ENCODE measurements around the gene TKTL1.

Gene TKTL1

GRCh38 chrX:154353172-154353843 lies 57.7 kb downstream of the TKTL1 start:
- DNase-seq (ENCODE audit: low read depth in 1 of 2, low spot score in 1 of 2): no peak
- TF ChIP-seq JUND (IDR thresholded peaks at IDR 0.05; ENCODE audit: low read depth): no peak
- in situ Hi-C loops (cut with HindIII; ENCODE audit: low pct_unique_long_range_greater_than_20kb, low sequenced_read_pairs): no loop called here

GRCh38 chrX:154354013-154354412 lies 58.4 kb downstream of the TKTL1 start:
- no peak for TF ChIP-seq JUND (IDR thresholded peaks at IDR 0.05; ENCODE audit: low read depth)
- no peak for DNase-seq (ENCODE audit: low read depth in 1 of 2, low spot score in 1 of 2)
- in situ Hi-C loops (cut with HindIII; ENCODE audit: low pct_unique_long_range_greater_than_20kb, low sequenced_read_pairs): no loop called here

- in situ Hi-C loops (cut with HindIII; ENCODE audit: low pct_unique_long_range_greater_than_20kb, low sequenced_read_pairs): no loop called here
- DNase-seq (ENCODE audit: low read depth in 1 of 2, low spot score in 1 of 2): no peak
- TF ChIP-seq JUND (IDR thresholded peaks at IDR 0.05; ENCODE audit: low read depth): no peak
These were observed 58.9 kb downstream of the TKTL1 start for GRCh38 chrX:154354516-154354915.

GRCh38 chrX:154355094-154355775 lies 59.6 kb downstream of the TKTL1 start:
- in situ Hi-C loops (cut with HindIII; ENCODE audit: low pct_unique_long_range_greater_than_20kb, low sequenced_read_pairs): no loop called here
- no peak for TF ChIP-seq JUND (IDR thresholded peaks at IDR 0.05; ENCODE audit: low read depth)
- no peak for DNase-seq (ENCODE audit: low read depth in 1 of 2, low spot score in 1 of 2)

GRCh38 chrX:154355776-154356140 lies 60.2 kb downstream of the TKTL1 start:
- TF ChIP-seq JUND (IDR thresholded peaks at IDR 0.05; ENCODE audit: low read depth): no peak
- DNase-seq (ENCODE audit: low read depth in 1 of 2, low spot score in 1 of 2): no peak
- in situ Hi-C loops (cut with HindIII; ENCODE audit: low pct_unique_long_range_greater_than_20kb, low sequenced_read_pairs): no loop called here

GRCh38 chrX:154356596-154356995 lies 61.0 kb downstream of the TKTL1 start:
- TF ChIP-seq JUND (IDR thresholded peaks at IDR 0.05; ENCODE audit: low read depth): no peak
- no peak for DNase-seq (ENCODE audit: low read depth in 1 of 2, low spot score in 1 of 2)
- in situ Hi-C loops (cut with HindIII; ENCODE audit: low pct_unique_long_range_greater_than_20kb, low sequenced_read_pairs): no loop called here

GRCh38 chrX:154357205-154357604 lies 61.6 kb downstream of the TKTL1 start:
- TF ChIP-seq JUND (IDR thresholded peaks at IDR 0.05; ENCODE audit: low read depth): no peak
- in situ Hi-C loops (cut with HindIII; ENCODE audit: low pct_unique_long_range_greater_than_20kb, low sequenced_read_pairs): no loop called here
- DNase-seq (ENCODE audit: low read depth in 1 of 2, low spot score in 1 of 2): no peak

- TF ChIP-seq JUND (IDR thresholded peaks at IDR 0.05; ENCODE audit: low read depth): no peak
- no peak for DNase-seq (ENCODE audit: low read depth in 1 of 2, low spot score in 1 of 2)
- in situ Hi-C loops (cut with HindIII; ENCODE audit: low pct_unique_long_range_greater_than_20kb, low sequenced_read_pairs): no loop called here
These were observed 62.4 kb downstream of the TKTL1 start for GRCh38 chrX:154358011-154358410.

GRCh38 chrX:154358829-154359228 lies 63.2 kb downstream of the TKTL1 start:
- no peak for TF ChIP-seq JUND (IDR thresholded peaks at IDR 0.05; ENCODE audit: low read depth)
- in situ Hi-C loops (cut with HindIII; ENCODE audit: low pct_unique_long_range_greater_than_20kb, low sequenced_read_pairs): no loop called here
- DNase-seq (ENCODE audit: low read depth in 1 of 2, low spot score in 1 of 2): no peak

- no peak for TF ChIP-seq JUND (IDR thresholded peaks at IDR 0.05; ENCODE audit: low read depth)
- in situ Hi-C loops (cut with HindIII; ENCODE audit: low pct_unique_long_range_greater_than_20kb, low sequenced_read_pairs): no loop called here
- no peak for DNase-seq (ENCODE audit: low read depth in 1 of 2, low spot score in 1 of 2)
These were observed 64.0 kb downstream of the TKTL1 start for GRCh38 chrX:154359362-154360154.

GRCh38 chrX:154360155-154360713 lies 64.6 kb downstream of the TKTL1 start:
- in situ Hi-C loops (cut with HindIII; ENCODE audit: low pct_unique_long_range_greater_than_20kb, low sequenced_read_pairs): no loop called here
- TF ChIP-seq JUND (IDR thresholded peaks at IDR 0.05; ENCODE audit: low read depth): no peak
- DNase-seq (ENCODE audit: low read depth in 1 of 2, low spot score in 1 of 2): no peak

GRCh38 chrX:154362085-154362742 lies 66.6 kb downstream of the TKTL1 start:
- no peak for TF ChIP-seq JUND (IDR thresholded peaks at IDR 0.05; ENCODE audit: low read depth)
- in situ Hi-C loops (cut with HindIII; ENCODE audit: low pct_unique_long_range_greater_than_20kb, low sequenced_read_pairs): no loop called here
- no peak for DNase-seq (ENCODE audit: low read depth in 1 of 2, low spot score in 1 of 2)
